Mesendoderm (in vitro differentiated cells): ENCODE results near the gene ARID3A. TPM values are rescaled to one million over a fixed set of nuclear protein-coding genes. Genes with fewer than 3 reads are reported as not detected.
"Not testable (repeated sequence)": the region's sequence is repeated elsewhere in the genome, so short reads cannot be mapped to it uniquely, and the experiment has no call there.

Experiments
- DNase-seq: peaks from one replicate; pipeline ENCODE4 v3.0.0; 2013
- H2AK5ac ChIP-seq: 2 replicates; pipeline ENCODE4 v1.6.1; 2013; ENCODE audit warnings: low read length, inconsistent platforms
- H2BK120ac ChIP-seq: 2 replicates; pipeline ENCODE4 v1.6.1; 2013; ENCODE audit warnings: low read depth, mild to moderate bottlenecking, low read length, moderate library complexity, mixed read lengths
- H2BK15ac ChIP-seq: replicated peaks from 2 replicates; pipeline ENCODE4 v1.6.1; 2013; ENCODE audit warnings: low read depth, mild to moderate bottlenecking, moderate library complexity
- H2BK5ac ChIP-seq: 2 replicates; pipeline ENCODE4 v1.6.1; 2013; ENCODE audit warnings: low read length, inconsistent platforms
- H3K18ac ChIP-seq: 2 replicates; pipeline ENCODE4 v1.6.1; 2013; ENCODE audit warnings: mild to moderate bottlenecking, low read length, mixed read lengths
- H3K23ac ChIP-seq: one replicate; pipeline ENCODE4 v1.6.1; 2013; ENCODE audit warnings: low read length
- H3K27ac ChIP-seq: 2 replicates; pipeline ENCODE4 v1.5.1; 2013; ENCODE audit warnings: low read depth, mild to moderate bottlenecking, inconsistent platforms, low read length, moderate library complexity
- H3K27me3 ChIP-seq: 2 replicates; pipeline ENCODE4 v1.6.1; 2013; ENCODE audit warnings: low read length, control low read depth, mild to moderate bottlenecking, inconsistent platforms; ENCODE audit not compliant: insufficient read depth, poor library complexity
- H3K36me3 ChIP-seq: 2 replicates; pipeline ENCODE4 v1.6.1; 2013; ENCODE audit warnings: low read length, inconsistent platforms; ENCODE audit not compliant: control insufficient read depth, insufficient read depth
- H3K4ac ChIP-seq: one replicate; pipeline ENCODE4 v1.6.1; 2013; ENCODE audit warnings: low read depth, mild to moderate bottlenecking, low read length, moderate library complexity
- H3K4me1 ChIP-seq: 2 replicates; pipeline ENCODE4 v1.6.1; 2013; ENCODE audit warnings: low read depth, low read length, inconsistent platforms; ENCODE audit not compliant: control insufficient read depth
- H3K4me2 ChIP-seq: 2 replicates; pipeline ENCODE4 v1.6.1; 2013; ENCODE audit warnings: low read length
- H3K4me3 ChIP-seq: 2 replicates; pipeline ENCODE4 v1.5.1; 2013; ENCODE audit warnings: mild to moderate bottlenecking, low read length
- H3K56ac ChIP-seq: one replicate; pipeline ENCODE4 v1.6.1; 2013; ENCODE audit warnings: low read length
- H3K79me1 ChIP-seq: 2 replicates; pipeline ENCODE4 v1.6.1; 2013; ENCODE audit warnings: low read length, inconsistent platforms
- H3K79me2 ChIP-seq: 2 replicates; pipeline ENCODE4 v1.6.1; 2013; ENCODE audit warnings: mild to moderate bottlenecking, low read length; ENCODE audit not compliant: control insufficient read depth, insufficient read depth
- H3K9ac ChIP-seq: 2 replicates; pipeline ENCODE4 v1.6.1; 2013; ENCODE audit warnings: low read length, inconsistent platforms
- H4K5ac ChIP-seq: one replicate; pipeline ENCODE4 v1.6.1; 2013; ENCODE audit warnings: low read length
- H4K8ac ChIP-seq: one replicate; pipeline ENCODE4 v1.6.1; 2013; ENCODE audit warnings: low read depth, mild to moderate bottlenecking, control low read depth, low read length, moderate library complexity
- WGBS: extraction: QIAGEN DNeasy Blood & Tissue Kit; methylation state at CpG from one replicate; pipeline ENCODE4 v1.1.7; 2013; ENCODE audit warnings: low lambda C conversion rate, missing lambda C conversion rate; ENCODE audit not compliant: insufficient coverage; ENCODE audit errors: extremely low coverage; 5-methylcytosine and 5-hydroxymethylcytosine counted together
- small RNA-seq: library from polyadenylated mRNA; stranded (forward); fragments of <200 nt; extraction: miRNeasy Mini kit (QIAGEN cat#:217004); gene quantifications from one replicate; pipeline ENCODE3, GENCODE V24; 2013; ENCODE audit not compliant: insufficient read depth

Gene ARID3A

GRCh38 chr19:1019980-1020867 is 94.4 kb downstream of the ARID3A start:
- H2BK120ac ChIP-seq, result no peak overlapping the region
- H3K79me1 ChIP-seq, result peaks cover 23% of the 10 kb centered on the region
- no peak overlapping the region for H2AK5ac ChIP-seq
- H3K27me3 ChIP-seq, result no peaks in the 10 kb centered on the region
- peaks cover 6% of the 10 kb centered on the region for H3K4me1 ChIP-seq
- H3K23ac ChIP-seq, result no peak overlapping the region
- H3K79me2 ChIP-seq, result peaks cover 55% of the 10 kb centered on the region
- H3K18ac ChIP-seq, result peak overlapping the region; percentile 97
- H3K4ac ChIP-seq, result peak overlapping the region; percentile 44
- H3K27ac ChIP-seq, result peak overlapping the region; percentile 63
- H3K4me2 ChIP-seq, result peak overlapping the region; percentile 85
- H2BK15ac ChIP-seq, result no peak overlapping the region
- no peak overlapping the region for H4K5ac ChIP-seq
- H3K36me3 ChIP-seq, result no peaks in the 10 kb centered on the region
- no CpG with 5 or more reads among the region's 60 CpGs for WGBS
- peak; percentile 64 for DNase-seq
- H3K56ac ChIP-seq, result peak overlapping the region; percentile 96
- H3K4me3 ChIP-seq, result peak overlapping the region; percentile 77
- H3K9ac ChIP-seq, result peak overlapping the region; percentile 87
- no peak overlapping the region for H2BK5ac ChIP-seq
- H4K8ac ChIP-seq, result no peak overlapping the region

- peak within 1 kb of the TSS; percentile 44 for H3K4ac ChIP-seq
- peak within 1 kb of the TSS; percentile 97 for H3K18ac ChIP-seq
- H3K36me3 ChIP-seq, result no peaks in the 10 kb centered on the region
- H3K4me2 ChIP-seq, result peak within 1 kb of the TSS; percentile 85
- H2BK5ac ChIP-seq, result peak within 1 kb of the TSS; percentile 64
- peaks cover 47% of the 10 kb centered on the region for H3K79me2 ChIP-seq
- peak within 1 kb of the TSS; percentile 63 for H3K27ac ChIP-seq
- H4K8ac ChIP-seq, result no peak within 1 kb of the TSS
- H3K4me1 ChIP-seq, result peaks cover 6% of the 10 kb centered on the region
- H2BK15ac ChIP-seq, result no peak within 1 kb of the TSS
- peaks cover 17% of the 10 kb centered on the region for H3K79me1 ChIP-seq
- H2AK5ac ChIP-seq, result no peak within 1 kb of the TSS
- H3K27me3 ChIP-seq, result no peaks in the 10 kb centered on the region
- H3K23ac ChIP-seq, result no peak within 1 kb of the TSS
- no peak within 1 kb of the TSS for H2BK120ac ChIP-seq
- WGBS, result no CpG with 5 or more reads among the region's 68 CpGs
- H3K9ac ChIP-seq, result peak within 1 kb of the TSS; percentile 87
- peak within 1 kb of the TSS; percentile 77 for H3K4me3 ChIP-seq
- DNase-seq, result peak; percentile 97
- H3K56ac ChIP-seq, result peak within 1 kb of the TSS; percentile 96
- no peak within 1 kb of the TSS for H4K5ac ChIP-seq
Observed at GRCh38 chr19:1020868-1021425, 95.1 kb downstream of the ARID3A start, which contains the start of gene TMEM259. Gene TMEM259, minus strand, starts transcription at chr19:1021123. Its CDS starts 127 bp downstream, at chr19:1020996.

GRCh38 chr19:1023883-1024188 is 98.0 kb downstream of the ARID3A start:
- H4K8ac ChIP-seq, H3K79me1 ChIP-seq, DNase-seq, H3K56ac ChIP-seq, H2BK120ac ChIP-seq, H3K23ac ChIP-seq, H3K18ac ChIP-seq, H4K5ac ChIP-seq, H3K36me3 ChIP-seq, H3K4me2 ChIP-seq, H3K27ac ChIP-seq, H2BK5ac ChIP-seq, H2AK5ac ChIP-seq, H3K4me1 ChIP-seq, H2BK15ac ChIP-seq, H3K4ac ChIP-seq, H3K27me3 ChIP-seq, H3K4me3 ChIP-seq, H3K9ac ChIP-seq: not testable (repeated sequence)
- WGBS, result no CpG with 5 or more reads among the region's 5 CpGs
- H3K79me2 ChIP-seq, result peaks cover 41% of the 10 kb centered on the region

GRCh38 chr19:1025080-1025479 is 99.2 kb downstream of the ARID3A start:
- peaks cover 37% of the 10 kb centered on the region for H3K79me2 ChIP-seq
- H3K27ac ChIP-seq, DNase-seq, H3K36me3 ChIP-seq, H3K4me3 ChIP-seq, H3K79me1 ChIP-seq, H3K23ac ChIP-seq, H3K18ac ChIP-seq, H2BK120ac ChIP-seq, H3K4me1 ChIP-seq, H2BK15ac ChIP-seq, H3K9ac ChIP-seq, H3K4me2 ChIP-seq, H3K27me3 ChIP-seq, H2AK5ac ChIP-seq, H4K8ac ChIP-seq, H2BK5ac ChIP-seq, H3K4ac ChIP-seq, H3K56ac ChIP-seq, H4K5ac ChIP-seq: not testable (repeated sequence)
- WGBS, result no CpG with 5 or more reads among the region's 6 CpGs

Small RNA genes within 50 kb of the gene (small RNA-seq; reads per million reads assigned to genes)
- gene RNU6-2 (not detected), gene RNU6-9 (0.90 reads per million)
